Measurements from ENCODE around the gene ADGRD1. TPM values are rescaled to one million over a fixed set of nuclear protein-coding genes. Genes with fewer than 3 reads are reported as not detected.

The ADGRD1 gene
- total and polyA plus RNA-seq, 7 donors = 0.46 to 22.5 (median 7.2) TPM

- 76 to 88% methylated on average over 3 of the region's 3 CpGs for WGBS, 2 donors
- Histone ChIP-seq H3K4me3 (no peak overlapping the region), H3K4me1 (peaks cover 0 to 19% (median 12%) of the 10 kb centered on the region in 4 donors), H3K27me3 (no peaks in the 10 kb centered on the region), H3K36me3 (no peaks in the 10 kb centered on the region), H3K27ac (no peak overlapping the region), H3K9me3 (no peaks in the 10 kb centered on the region)
- no peak for DNase-seq
- TF ChIP-seq EP300 (IDR thresholded peaks at IDR 0.05) (no peak), POLR2A (IDR thresholded peaks at IDR 0.05) (no peak), POLR2AphosphoS5 (IDR thresholded peaks at IDR 0.05) (no peak), CTCF (IDR thresholded peaks at IDR 0.05) (no peak)
- intact Hi-C loops (cut with DNase I) = no loop called here
Measured at GRCh38 chr12:131072451-131073230, 118.9 kb downstream of the ADGRD1 start.

GRCh38 chr12:131074221-131075083 is 120.7 kb downstream of the ADGRD1 start:
- WGBS, 2 donors = 53 to 58% methylated on average over 18 of the region's 18 CpGs
- H3K9me3 ChIP-seq = no peaks in the 10 kb centered on the region
- no peaks in the 10 kb centered on the region for H3K36me3 ChIP-seq
- intact Hi-C loops (cut with DNase I) = no loop called here
- H3K4me1 ChIP-seq = peaks cover 0 to 3% (median 0%) of the 10 kb centered on the region in 4 donors
- peak overlapping the region in 1 of 4 donors; percentile 14 for H3K27ac ChIP-seq
- peak; percentile 72 for DNase-seq
- TF ChIP-seq POLR2A (IDR thresholded peaks at IDR 0.05) (no peak), EP300 (IDR thresholded peaks at IDR 0.05) (no peak), CTCF (IDR thresholded peaks at IDR 0.05) (no peak), POLR2AphosphoS5 (IDR thresholded peaks at IDR 0.05) (no peak)
- H3K4me3 ChIP-seq = no peak overlapping the region
- H3K27me3 ChIP-seq = no peaks in the 10 kb centered on the region

DNA sequence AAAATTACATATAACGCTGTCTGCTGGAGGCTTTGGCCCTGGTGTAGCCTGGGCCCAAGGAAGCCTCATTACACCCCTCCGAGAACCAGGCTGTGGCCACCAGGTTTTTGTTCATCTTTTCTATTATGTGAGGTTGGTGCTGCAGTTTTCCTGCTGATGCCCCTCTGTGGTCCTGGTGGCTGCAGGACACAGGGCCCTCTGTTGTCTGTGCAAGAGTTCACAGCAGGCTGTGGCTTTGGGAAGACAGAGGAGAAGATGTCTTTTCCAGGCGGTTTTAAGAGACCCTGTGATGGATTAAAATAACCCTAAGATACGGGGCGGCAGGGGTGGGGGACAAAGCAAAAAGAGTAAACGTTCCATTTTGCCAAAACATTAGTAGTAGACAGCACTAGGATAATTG is 121.5 kb downstream of the ADGRD1 start:
- H3K36me3 ChIP-seq = no peaks in the 10 kb centered on the region
- no peak for TF ChIP-seq CTCF (IDR thresholded peaks at IDR 0.05)
- TF ChIP-seq EP300 (IDR thresholded peaks at IDR 0.05) = no peak
- no peak for TF ChIP-seq POLR2A (IDR thresholded peaks at IDR 0.05)

DNA sequence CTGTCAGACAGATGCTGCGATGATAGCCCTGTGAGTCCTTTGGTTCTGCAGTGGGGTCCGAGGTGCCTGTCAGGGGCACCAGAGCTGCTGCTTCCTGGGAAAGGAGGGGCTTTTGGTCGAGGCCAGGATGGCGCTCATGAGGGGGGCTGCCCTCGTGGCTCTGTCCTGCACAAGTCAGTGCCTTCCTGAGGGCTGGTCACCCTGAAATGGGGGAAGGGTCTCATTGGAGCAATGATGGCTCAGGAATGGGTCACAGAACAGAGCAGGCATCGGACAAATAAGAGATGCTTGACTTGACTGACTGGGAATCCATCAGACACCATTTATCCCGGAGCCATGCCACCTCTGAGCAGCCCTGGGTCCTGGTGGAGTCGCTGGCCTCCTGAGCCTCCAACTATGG is 121.9 kb downstream of the ADGRD1 start:
- intact Hi-C loops (cut with DNase I) = no loop called here
- Histone ChIP-seq H3K27ac (no peak overlapping the region), H3K4me3 (no peak overlapping the region), H3K27me3 (no peaks in the 10 kb centered on the region), H3K4me1 (no peaks in the 10 kb centered on the region), H3K36me3 (no peaks in the 10 kb centered on the region), H3K9me3 (no peaks in the 10 kb centered on the region)
- 75 to 84% methylated on average over 8 of the region's 8 CpGs for WGBS, 2 donors
- no peak for DNase-seq
- TF ChIP-seq POLR2AphosphoS5 (IDR thresholded peaks at IDR 0.05) (no peak), EP300 (IDR thresholded peaks at IDR 0.05) (no peak), CTCF (IDR thresholded peaks at IDR 0.05) (no peak), POLR2A (IDR thresholded peaks at IDR 0.05) (no peak)

More for the DNA sequence above, 121.5 kb downstream of the ADGRD1 start:
- WGBS, 2 donors = 85% methylated on average over 6 of the region's 6 CpGs
- H3K27me3 ChIP-seq = no peaks in the 10 kb centered on the region
- no peaks in the 10 kb centered on the region for H3K4me1 ChIP-seq
- no peak overlapping the region for H3K27ac ChIP-seq
- H3K4me3 ChIP-seq = no peak overlapping the region
- H3K9me3 ChIP-seq = no peaks in the 10 kb centered on the region
- no peak for DNase-seq
- intact Hi-C loops (cut with DNase I) = no loop called here
